Measurements from ENCODE around the gene MYO16. TPM values are rescaled to one million over a fixed set of nuclear protein-coding genes. Genes with fewer than 3 reads are reported as not detected.

Gene MYO16
- total RNA-seq, 1 experiment from 2014 or later, result 0.19 TPM

DNA sequence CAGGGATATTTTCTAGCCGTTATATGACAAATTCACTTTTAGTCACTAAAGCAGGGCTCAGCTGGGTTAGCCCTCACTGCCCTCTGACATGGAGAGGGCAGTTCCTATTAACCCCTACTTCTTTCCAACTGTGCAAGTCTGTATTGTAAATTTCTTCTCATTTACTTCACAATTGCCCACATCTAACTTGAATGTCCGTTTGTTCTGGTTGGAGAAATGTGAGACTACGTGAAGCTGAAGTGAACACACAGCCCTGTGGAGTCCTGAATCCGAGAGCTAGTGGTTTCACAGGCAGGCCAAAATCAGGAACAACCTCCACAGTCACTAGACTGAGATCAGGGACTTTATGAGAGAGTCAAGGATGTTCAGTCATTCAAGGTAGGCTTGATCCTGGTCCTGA, 4.4 kb upstream of the MYO16 start:
- intact Hi-C loops (cut with micrococcal nuclease; ENCODE audit: unreplicated experiment), result no loop called here
- Mint-ChIP-seq H3K27ac (ENCODE audit: unreplicated experiment) (no peak overlapping the region), H3K27me3 (ENCODE audit: unreplicated experiment) (no peaks in the 10 kb centered on the region), H3K4me3 (ENCODE audit: low read depth, unreplicated experiment) (no peak overlapping the region), H3K36me3 (ENCODE audit: insufficient read depth, unreplicated experiment) (no peaks in the 10 kb centered on the region), H3K4me1 (ENCODE audit: low read depth, unreplicated experiment) (no peaks in the 10 kb centered on the region), H3K9me3 (ENCODE audit: low read depth, unreplicated experiment) (peaks cover 2% of the 10 kb centered on the region)
- no peak for DNase-seq
- no peak for TF ChIP-seq CTCF (IDR thresholded peaks at IDR 0.05; ENCODE audit: unreplicated experiment)
- no TSS peak for BruUV-seq (replicated peaks)
- CTCF ChIA-PET, result no interaction called here

GRCh38 chr13:108629988-108630387, 577 bp downstream of the MYO16 start:
- no TSS peak for BruUV-seq (replicated peaks)
- no peaks in the 10 kb centered on the region for H3K36me3 Mint-ChIP-seq (ENCODE audit: insufficient read depth, unreplicated experiment)
- no peak for TF ChIP-seq CTCF (IDR thresholded peaks at IDR 0.05; ENCODE audit: unreplicated experiment)
- no peak for DNase-seq
- H3K9me3 Mint-ChIP-seq (ENCODE audit: low read depth, unreplicated experiment), result peaks cover 3% of the 10 kb centered on the region
- no peak overlapping the region for H3K27ac Mint-ChIP-seq (ENCODE audit: unreplicated experiment)
- H3K4me1 Mint-ChIP-seq (ENCODE audit: low read depth, unreplicated experiment), result no peaks in the 10 kb centered on the region
- CTCF ChIA-PET, result no interaction called here
- H3K4me3 Mint-ChIP-seq (ENCODE audit: low read depth, unreplicated experiment), result no peak overlapping the region
- H3K27me3 Mint-ChIP-seq (ENCODE audit: unreplicated experiment), result no peaks in the 10 kb centered on the region
- intact Hi-C loops (cut with micrococcal nuclease; ENCODE audit: unreplicated experiment), result no loop called here

DNA sequence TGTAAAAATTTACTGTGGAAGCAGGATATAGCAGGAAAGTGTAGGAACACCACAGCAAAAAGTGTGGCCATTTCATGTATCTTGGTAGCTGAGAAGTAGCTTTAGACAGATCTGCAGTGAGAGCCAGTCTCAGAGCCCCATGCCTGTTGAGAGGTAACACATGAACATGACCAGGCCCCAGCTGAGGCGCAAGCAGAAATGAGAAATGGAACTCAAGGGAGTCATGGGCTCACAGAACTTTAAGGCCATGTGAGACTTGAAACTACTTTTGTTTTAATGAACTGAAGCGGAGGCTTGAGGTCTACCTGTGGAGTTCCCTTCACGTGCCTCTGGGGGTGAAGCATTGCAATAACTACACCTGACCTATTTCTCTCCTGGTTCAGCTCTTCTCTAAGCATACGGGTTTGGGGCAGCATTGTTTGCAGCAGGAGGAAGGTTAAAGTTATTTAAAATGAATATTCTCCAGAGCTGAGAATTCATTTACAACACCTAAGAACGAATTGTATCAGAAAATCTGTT, 3.3 kb downstream of the MYO16 start:
- no peaks in the 10 kb centered on the region for H3K27me3 Mint-ChIP-seq (ENCODE audit: unreplicated experiment)
- CTCF ChIA-PET, result no interaction called here
- no peaks in the 10 kb centered on the region for H3K4me1 Mint-ChIP-seq (ENCODE audit: low read depth, unreplicated experiment)
- no peak for DNase-seq
- no peak for TF ChIP-seq CTCF (IDR thresholded peaks at IDR 0.05; ENCODE audit: unreplicated experiment)
- no peak overlapping the region for H3K4me3 Mint-ChIP-seq (ENCODE audit: low read depth, unreplicated experiment)
- H3K27ac Mint-ChIP-seq (ENCODE audit: unreplicated experiment), result no peak overlapping the region
- BruUV-seq (replicated peaks), result no TSS peak
- H3K9me3 Mint-ChIP-seq (ENCODE audit: low read depth, unreplicated experiment), result peaks cover 3% of the 10 kb centered on the region
- intact Hi-C loops (cut with micrococcal nuclease; ENCODE audit: unreplicated experiment), result no loop called here
- no peaks in the 10 kb centered on the region for H3K36me3 Mint-ChIP-seq (ENCODE audit: insufficient read depth, unreplicated experiment)

DNA sequence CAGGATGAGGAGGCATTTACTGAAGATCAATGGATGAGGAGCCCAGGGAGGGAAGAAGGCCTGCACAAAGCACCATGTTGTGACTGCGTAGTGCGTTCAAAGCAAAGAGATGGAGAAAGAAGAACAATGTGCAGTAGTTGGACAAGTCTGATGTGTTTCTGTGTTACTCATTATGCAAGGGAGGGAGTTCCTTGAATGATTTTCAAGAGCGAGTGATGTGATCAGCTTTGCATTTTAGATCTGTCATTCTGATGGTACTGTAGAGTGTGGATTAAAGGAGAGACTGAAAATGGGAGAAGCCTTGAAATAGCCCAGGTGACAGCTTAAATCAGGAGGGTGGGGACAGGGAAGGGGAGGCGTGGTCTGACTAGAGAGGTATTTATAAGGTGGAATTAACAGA, 9.5 kb downstream of the MYO16 start:
- intact Hi-C loops (cut with micrococcal nuclease; ENCODE audit: unreplicated experiment), result no loop called here
- no TSS peak for BruUV-seq (replicated peaks)
- no peak overlapping the region for H3K27ac Mint-ChIP-seq (ENCODE audit: unreplicated experiment)
- DNase-seq, result no peak
- CTCF ChIA-PET, result no interaction called here
- no peak for TF ChIP-seq CTCF (IDR thresholded peaks at IDR 0.05; ENCODE audit: unreplicated experiment)
- no peaks in the 10 kb centered on the region for H3K27me3 Mint-ChIP-seq (ENCODE audit: unreplicated experiment)
- no peak overlapping the region for H3K4me3 Mint-ChIP-seq (ENCODE audit: low read depth, unreplicated experiment)
- no peaks in the 10 kb centered on the region for H3K4me1 Mint-ChIP-seq (ENCODE audit: low read depth, unreplicated experiment)
- peaks cover 3% of the 10 kb centered on the region for H3K9me3 Mint-ChIP-seq (ENCODE audit: low read depth, unreplicated experiment)
- H3K36me3 Mint-ChIP-seq (ENCODE audit: insufficient read depth, unreplicated experiment), result no peaks in the 10 kb centered on the region
